Measurements from ENCODE around the gene PRR5L. TPM values are rescaled to one million over a fixed set of nuclear protein-coding genes. Genes with fewer than 3 reads are reported as not detected.

The PRR5L gene
- total RNA-seq, 1 donor from 2014 or later: 122 TPM

GRCh38 chr11:36438126-36438525, 142.0 kb downstream of the PRR5L start:
- peak overlapping the region; percentile 62 for H3K4me3 Mint-ChIP-seq (ENCODE audit: unreplicated experiment)
- no peaks in the 10 kb centered on the region for H3K9me3 Mint-ChIP-seq (ENCODE audit: unreplicated experiment)
- H3K27me3 Mint-ChIP-seq (ENCODE audit: unreplicated experiment): peaks cover 7% of the 10 kb centered on the region
- DNase-seq (ENCODE audit: low spot score): no peak
- H3K27ac Mint-ChIP-seq (ENCODE audit: unreplicated experiment): no peak overlapping the region
- no peak for TF ChIP-seq CTCF (IDR thresholded peaks at IDR 0.05; ENCODE audit: unreplicated experiment)
- peaks cover 82% of the 10 kb centered on the region for H3K36me3 Mint-ChIP-seq (ENCODE audit: low read depth, unreplicated experiment)
- peaks cover 3% of the 10 kb centered on the region for H3K4me1 Mint-ChIP-seq (ENCODE audit: unreplicated experiment)

GRCh38 chr11:36441610-36442208, 145.6 kb downstream of the PRR5L start:
- peaks cover 71% of the 10 kb centered on the region for H3K36me3 Mint-ChIP-seq (ENCODE audit: low read depth, unreplicated experiment)
- H3K4me3 Mint-ChIP-seq (ENCODE audit: unreplicated experiment): peak overlapping the region; percentile 50
- no peak for TF ChIP-seq CTCF (IDR thresholded peaks at IDR 0.05; ENCODE audit: unreplicated experiment)
- no peak for DNase-seq (ENCODE audit: low spot score)
- H3K27me3 Mint-ChIP-seq (ENCODE audit: unreplicated experiment): peaks cover 8% of the 10 kb centered on the region
- no peaks in the 10 kb centered on the region for H3K9me3 Mint-ChIP-seq (ENCODE audit: unreplicated experiment)
- peaks cover 6% of the 10 kb centered on the region for H3K4me1 Mint-ChIP-seq (ENCODE audit: unreplicated experiment)
- H3K27ac Mint-ChIP-seq (ENCODE audit: unreplicated experiment): no peak overlapping the region

- Mint-ChIP-seq H3K27me3 (ENCODE audit: unreplicated experiment) (peaks cover 9% of the 10 kb centered on the region), H3K27ac (ENCODE audit: unreplicated experiment) (no peak overlapping the region), H3K4me3 (ENCODE audit: unreplicated experiment) (no peak overlapping the region), H3K4me1 (ENCODE audit: unreplicated experiment) (peaks cover 14% of the 10 kb centered on the region), H3K9me3 (ENCODE audit: unreplicated experiment) (no peaks in the 10 kb centered on the region), H3K36me3 (ENCODE audit: low read depth, unreplicated experiment) (peaks cover 71% of the 10 kb centered on the region)
- no peak for DNase-seq (ENCODE audit: low spot score)
- no peak for TF ChIP-seq CTCF (IDR thresholded peaks at IDR 0.05; ENCODE audit: unreplicated experiment)
These were observed 147.6 kb downstream of the PRR5L start for GRCh38 chr11:36443661-36444060.

GRCh38 chr11:36446135-36446534, 150.0 kb downstream of the PRR5L start:
- TF ChIP-seq CTCF (IDR thresholded peaks at IDR 0.05; ENCODE audit: unreplicated experiment): no peak
- no peak for DNase-seq (ENCODE audit: low spot score)
- no peak overlapping the region for H3K27ac Mint-ChIP-seq (ENCODE audit: unreplicated experiment)
- peaks cover 73% of the 10 kb centered on the region for H3K36me3 Mint-ChIP-seq (ENCODE audit: low read depth, unreplicated experiment)
- peaks cover 24% of the 10 kb centered on the region for H3K4me1 Mint-ChIP-seq (ENCODE audit: unreplicated experiment)
- peaks cover 10% of the 10 kb centered on the region for H3K27me3 Mint-ChIP-seq (ENCODE audit: unreplicated experiment)
- no peaks in the 10 kb centered on the region for H3K9me3 Mint-ChIP-seq (ENCODE audit: unreplicated experiment)
- H3K4me3 Mint-ChIP-seq (ENCODE audit: unreplicated experiment): peak overlapping the region; percentile 30

GRCh38 chr11:36447514-36447913, 151.4 kb downstream of the PRR5L start:
- H3K4me1 Mint-ChIP-seq (ENCODE audit: unreplicated experiment): peaks cover 35% of the 10 kb centered on the region
- H3K27me3 Mint-ChIP-seq (ENCODE audit: unreplicated experiment): peaks cover 10% of the 10 kb centered on the region
- TF ChIP-seq CTCF (IDR thresholded peaks at IDR 0.05; ENCODE audit: unreplicated experiment): no peak
- H3K27ac Mint-ChIP-seq (ENCODE audit: unreplicated experiment): no peak overlapping the region
- no peak overlapping the region for H3K4me3 Mint-ChIP-seq (ENCODE audit: unreplicated experiment)
- peaks cover 78% of the 10 kb centered on the region for H3K36me3 Mint-ChIP-seq (ENCODE audit: low read depth, unreplicated experiment)
- no peak for DNase-seq (ENCODE audit: low spot score)
- no peaks in the 10 kb centered on the region for H3K9me3 Mint-ChIP-seq (ENCODE audit: unreplicated experiment)
